ENCODE data around the gene COL6A5. TPM values are rescaled to one million over a fixed set of nuclear protein-coding genes. Genes with fewer than 3 reads are reported as not detected.

The COL6A5 gene
- total and polyA plus RNA-seq, 10 donors = 0.07 to 0.15 TPM; not detected in 8

GRCh38 chr3:130457671-130458070 is 112.2 kb downstream of the COL6A5 start:
- Histone ChIP-seq H3K4me3 (no peak overlapping the region), H3K4me1 (no peaks in the 10 kb centered on the region), H3K27ac (no peak overlapping the region), H3K27me3 (replicated peaks in 1 of 7) (peaks cover 0 to 2% (median 0%) of the 10 kb centered on the region in 7 donors), H3K36me3 (no peaks in the 10 kb centered on the region), H3K9me3 (peaks cover 0 to 3% (median 0%) of the 10 kb centered on the region in 8 donors)
- TF ChIP-seq POLR2AphosphoS5 (IDR thresholded peaks at IDR 0.05) (no peak), CTCF (IDR thresholded peaks at IDR 0.05 in 8 of 11, conservative IDR thresholded peaks at IDR 0.05 in 3 of 11) (no peak), POLR2A (IDR thresholded peaks at IDR 0.05) (no peak)
- WGBS, 5 donors = 52 to 73% (median 56%) methylated on average over 1 of the region's 1 CpG
- intact Hi-C loops (cut with DNase I; ENCODE audit: low total_unique reads) = no loop called here
- DNase-seq = no peak

GRCh38 chr3:130459944-130460343 is 114.5 kb downstream of the COL6A5 start:
- no peaks in the 10 kb centered on the region for H3K36me3 ChIP-seq
- DNase-seq = no peak
- intact Hi-C loops (cut with DNase I; ENCODE audit: low total_unique reads) = no loop called here

GRCh38 chr3:130462089-130462488 is 116.6 kb downstream of the COL6A5 start:
- TF ChIP-seq POLR2A (IDR thresholded peaks at IDR 0.05) = no peak
- no peak for TF ChIP-seq CTCF (IDR thresholded peaks at IDR 0.05 in 8 of 11, conservative IDR thresholded peaks at IDR 0.05 in 3 of 11)
- TF ChIP-seq POLR2AphosphoS5 (IDR thresholded peaks at IDR 0.05) = no peak

More at GRCh38 chr3:130459944-130460343, 114.5 kb downstream of the COL6A5 start:
- TF ChIP-seq POLR2AphosphoS5 (IDR thresholded peaks at IDR 0.05) (no peak), CTCF (IDR thresholded peaks at IDR 0.05 in 8 of 11, conservative IDR thresholded peaks at IDR 0.05 in 3 of 11) (no peak), POLR2A (IDR thresholded peaks at IDR 0.05) (no peak)
- Histone ChIP-seq H3K27me3 (replicated peaks in 1 of 7) (peaks cover 0 to 11% (median 0%) of the 10 kb centered on the region in 7 donors), H3K4me1 (no peaks in the 10 kb centered on the region), H3K4me3 (no peak overlapping the region), H3K27ac (no peak overlapping the region), H3K9me3 (no peaks in the 10 kb centered on the region)

GRCh38 chr3:130463221-130463620 is 117.7 kb downstream of the COL6A5 start:
- 54 to 91% (median 88%) methylated on average over 1 of the region's 1 CpG for WGBS, 5 donors
- Histone ChIP-seq H3K36me3 (no peaks in the 10 kb centered on the region), H3K4me1 (no peaks in the 10 kb centered on the region), H3K27me3 (replicated peaks in 1 of 7) (peaks cover 0 to 11% (median 0%) of the 10 kb centered on the region in 7 donors), H3K9me3 (no peaks in the 10 kb centered on the region), H3K27ac (no peak overlapping the region), H3K4me3 (no peak overlapping the region)
- DNase-seq = no peak
- TF ChIP-seq POLR2AphosphoS5 (IDR thresholded peaks at IDR 0.05) = no peak
- no peak for TF ChIP-seq POLR2A (IDR thresholded peaks at IDR 0.05)
- TF ChIP-seq CTCF (IDR thresholded peaks at IDR 0.05 in 8 of 11, conservative IDR thresholded peaks at IDR 0.05 in 3 of 11) = no peak
- intact Hi-C loops (cut with DNase I; ENCODE audit: low total_unique reads) = no loop called here

More at GRCh38 chr3:130462089-130462488, 116.6 kb downstream of the COL6A5 start:
- Histone ChIP-seq H3K9me3 (no peaks in the 10 kb centered on the region), H3K4me1 (no peaks in the 10 kb centered on the region), H3K36me3 (no peaks in the 10 kb centered on the region), H3K27me3 (replicated peaks in 1 of 7) (peaks cover 0 to 11% (median 0%) of the 10 kb centered on the region in 7 donors), H3K4me3 (no peak overlapping the region), H3K27ac (no peak overlapping the region)
- no peak for DNase-seq
- WGBS, 5 donors = 58 to 78% (median 69%) methylated on average over 5 of the region's 5 CpGs
- intact Hi-C loops (cut with DNase I; ENCODE audit: low total_unique reads) = no loop called here

Data from spleen (tissue), 11 donors.